Measurements from ENCODE around the gene GHR.

Gene GHR

DNA sequence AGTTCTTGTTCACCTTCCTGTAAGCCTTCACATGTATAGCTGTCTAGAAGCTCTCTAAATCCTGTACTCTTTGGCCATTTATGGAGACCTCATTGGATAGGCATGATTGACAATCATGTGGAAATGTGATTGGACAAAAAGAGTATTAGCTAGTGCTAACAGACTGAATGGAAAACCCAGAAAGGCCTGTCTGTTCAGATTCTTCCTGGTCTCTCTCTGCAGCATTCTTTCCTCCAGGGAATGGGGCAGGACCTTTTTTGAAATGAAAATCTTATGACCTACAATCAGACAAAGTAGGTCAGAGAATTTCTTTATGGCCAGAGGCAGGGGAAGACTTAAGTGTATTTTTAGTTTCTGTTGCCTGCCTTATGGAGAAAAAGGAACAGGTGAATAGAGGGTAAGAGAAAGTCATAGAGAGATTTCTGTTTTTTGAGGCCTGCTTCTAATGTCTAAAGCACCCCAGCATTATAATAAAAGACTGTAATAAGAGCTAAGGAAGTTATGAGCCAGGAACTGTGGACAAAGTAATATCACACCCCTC lies 181.0 kb downstream of the GHR start:
- no peak for DNase-seq (ENCODE audit: low spot score)

DNA sequence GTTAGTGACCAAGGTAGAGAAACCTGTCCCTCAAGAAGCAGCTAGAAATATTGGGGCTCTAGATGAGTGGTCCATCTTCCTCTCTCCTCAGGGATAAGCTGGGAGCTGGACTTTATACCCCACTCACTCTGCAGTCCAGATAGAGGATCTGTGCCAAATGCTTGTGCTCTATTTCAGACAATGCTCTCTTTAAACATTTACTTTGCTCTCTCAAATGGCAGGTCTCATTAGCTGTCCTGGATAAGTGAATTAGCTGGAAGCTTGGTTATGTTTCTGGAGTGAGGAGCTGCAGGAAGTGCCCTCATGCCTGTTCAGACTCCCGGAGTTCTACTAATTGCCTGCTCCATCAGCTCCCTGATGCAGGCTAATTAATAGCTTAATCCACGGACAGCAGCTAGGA lies 182.3 kb downstream of the GHR start:
- DNase-seq (ENCODE audit: low spot score) = no peak

DNA sequence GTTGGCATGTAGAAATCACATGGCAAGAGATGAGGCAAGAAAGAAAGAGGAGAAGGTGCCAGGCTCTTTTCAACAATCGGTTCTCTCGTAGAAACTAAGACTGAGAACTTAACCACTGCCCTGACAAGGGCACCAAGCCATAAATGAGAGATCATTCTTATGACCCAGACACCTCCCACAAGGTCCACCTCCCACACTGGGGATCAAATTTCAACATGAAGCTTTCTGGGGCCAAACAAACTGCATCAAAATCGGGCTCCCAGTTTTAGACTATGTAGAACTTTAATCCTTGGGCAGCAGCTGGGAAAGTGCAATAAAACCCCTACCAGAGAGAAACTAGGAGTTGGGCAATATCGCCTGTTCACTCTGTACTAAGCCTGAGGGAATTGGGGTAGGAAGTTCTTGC lies 183.2 kb downstream of the GHR start:
- DNase-seq (ENCODE audit: low spot score) = no peak

DNA sequence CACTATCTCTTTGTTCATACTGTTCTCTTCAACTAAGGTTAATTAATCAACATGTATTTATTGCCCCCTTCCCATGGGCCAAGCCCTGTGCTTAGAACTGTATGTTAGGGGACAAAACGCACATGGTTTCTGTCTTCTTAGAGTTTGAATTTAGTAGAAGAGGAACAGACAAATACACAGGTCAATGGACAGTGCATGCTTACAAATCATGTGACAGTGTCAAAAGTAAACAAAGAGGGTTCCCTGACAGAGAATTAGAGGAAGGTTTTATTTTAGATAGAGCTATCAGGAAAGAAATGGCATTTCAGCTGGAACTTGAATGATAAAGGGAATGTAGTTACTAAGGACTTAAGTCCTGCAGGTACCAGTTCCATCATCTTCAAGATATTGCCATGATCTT lies 188.2 kb downstream of the GHR start:
- DNase-seq (ENCODE audit: low spot score) = no peak

DNA sequence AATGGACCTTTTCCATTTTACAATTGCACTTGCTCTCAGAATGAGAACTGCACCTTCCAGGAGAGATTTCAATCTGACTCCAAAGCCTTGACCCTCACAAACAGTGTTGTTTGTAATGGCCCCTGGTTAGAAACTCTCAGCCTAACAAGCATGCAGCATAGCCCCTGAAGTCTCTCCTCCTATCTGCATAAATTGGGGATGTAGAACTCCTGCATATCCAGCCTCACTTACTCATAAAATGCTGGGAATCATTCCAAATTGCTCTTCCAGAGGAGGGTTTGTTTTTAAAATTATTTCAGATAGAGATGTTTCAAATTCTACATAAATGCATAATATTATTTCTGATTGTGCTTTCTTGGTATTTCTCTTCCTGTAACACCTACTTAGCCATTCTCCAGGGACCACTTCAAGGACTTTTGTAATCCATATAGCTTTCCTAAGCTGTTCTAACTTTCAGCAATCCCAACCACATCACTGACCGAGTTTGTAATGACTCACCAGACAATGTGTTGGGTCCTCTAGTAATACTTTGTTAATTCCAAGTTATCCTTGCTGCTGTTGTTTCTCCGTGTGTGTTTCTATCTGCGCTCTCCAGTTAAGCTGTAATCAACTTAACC lies 189.6 kb downstream of the GHR start:
- DNase-seq (ENCODE audit: low spot score) = no peak

DNA sequence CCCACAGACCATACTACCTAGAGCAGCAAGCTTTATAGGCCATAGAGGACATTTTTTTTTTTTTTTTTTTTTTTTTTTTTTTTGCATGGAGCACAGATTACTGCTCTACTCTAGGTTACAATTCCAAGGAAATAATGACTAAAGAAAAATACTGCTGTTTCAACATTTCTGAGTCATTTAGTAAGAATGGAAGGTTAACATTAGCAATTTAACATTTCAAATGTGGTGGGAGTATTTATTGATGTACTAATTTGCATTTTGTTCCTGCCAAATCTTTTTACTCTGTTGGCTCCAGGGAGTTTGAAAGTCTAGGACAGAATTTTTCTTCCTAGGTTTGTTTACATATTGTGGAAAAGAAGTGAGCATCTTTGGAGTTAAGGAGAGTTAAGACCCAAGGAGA lies 191.3 kb downstream of the GHR start:
- DNase-seq (ENCODE audit: low spot score) = no peak

DNA sequence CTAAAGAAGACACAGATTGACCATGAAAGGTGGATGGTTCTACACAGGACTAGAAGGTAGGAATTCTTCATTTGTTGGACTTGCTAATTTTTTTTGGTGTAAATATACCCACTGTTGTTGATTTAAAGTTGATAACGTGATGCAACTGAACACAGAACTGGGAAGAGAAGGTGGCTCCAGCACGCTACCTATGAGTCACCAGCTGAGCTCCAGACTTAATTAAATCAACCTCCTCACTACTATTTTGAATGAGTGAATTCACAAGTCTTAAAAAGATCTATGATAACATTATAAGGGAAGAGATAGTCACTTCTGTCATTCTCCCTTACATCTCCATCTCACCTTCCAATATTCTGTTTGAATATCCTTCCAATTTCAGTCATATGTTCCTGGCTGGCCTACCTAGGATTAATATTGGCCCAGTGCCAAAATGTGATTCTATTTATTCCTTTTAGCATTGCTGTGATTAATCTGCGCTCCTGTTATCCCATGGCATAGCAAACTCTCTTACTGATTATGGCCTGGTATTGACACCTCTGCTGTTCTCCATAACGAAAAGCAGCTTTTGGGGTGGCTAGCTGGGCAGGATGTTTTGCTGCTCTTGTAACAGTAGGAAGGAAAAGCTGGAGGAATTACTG lies 197.5 kb downstream of the GHR start:
- DNase-seq (ENCODE audit: low spot score) = no peak

DNA sequence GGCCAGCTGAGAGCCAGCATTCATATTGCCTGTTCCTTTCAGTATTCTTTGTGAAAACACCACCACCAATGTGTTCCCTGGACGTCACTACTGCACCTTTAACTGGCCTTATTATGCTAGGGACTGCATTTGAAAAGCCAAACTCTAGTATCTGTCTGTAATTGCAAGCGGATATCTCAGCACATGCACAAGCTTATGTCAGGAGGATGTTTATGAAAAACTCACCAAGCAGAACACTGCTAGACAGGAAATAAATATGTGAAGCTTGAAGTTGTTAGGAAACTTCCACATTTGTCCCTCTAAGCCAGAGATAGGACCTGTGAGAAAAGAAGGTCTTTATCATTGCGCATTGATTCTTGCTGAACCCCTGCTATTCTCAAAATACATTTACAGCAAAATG lies 198.0 kb downstream of the GHR start:
- DNase-seq (ENCODE audit: low spot score) = no peak

DNA sequence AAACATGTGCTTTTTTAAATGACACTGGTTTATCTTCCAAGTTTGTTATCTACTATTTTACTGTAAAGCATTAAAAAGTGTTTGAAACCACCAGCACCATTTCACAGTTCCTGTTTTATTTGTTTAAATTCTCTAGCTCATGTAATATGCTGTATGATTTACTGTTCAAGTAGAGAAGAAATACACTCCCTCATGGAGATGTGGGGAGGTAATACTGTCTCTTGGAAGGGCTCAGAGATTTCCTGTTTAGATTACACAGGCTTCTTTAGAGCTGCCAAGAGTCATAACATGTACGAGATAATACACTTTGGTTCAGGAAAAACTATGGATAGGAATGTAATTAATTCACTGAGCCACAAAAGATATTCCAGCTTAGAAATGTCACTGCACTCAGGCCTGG lies 198.4 kb downstream of the GHR start:
- no peak for DNase-seq (ENCODE audit: low spot score)

DNA sequence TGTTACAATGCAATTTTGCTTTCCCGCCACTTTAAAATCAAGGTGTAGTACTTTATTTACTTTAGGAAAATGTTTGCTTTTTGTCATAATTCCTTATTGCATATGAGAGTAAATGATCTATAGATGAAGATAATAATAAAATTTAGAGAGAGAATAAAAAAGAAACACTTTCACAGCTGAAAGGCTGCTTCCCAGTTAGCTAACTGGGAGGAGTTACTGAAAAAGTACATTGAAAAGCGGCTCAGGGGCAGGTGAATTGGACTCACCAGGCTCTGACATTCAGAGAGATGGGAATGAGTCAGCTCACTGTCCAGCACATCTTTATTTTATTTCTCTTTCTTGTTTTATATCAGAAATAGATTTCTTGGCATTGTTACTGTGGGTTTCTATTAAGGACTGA lies 201.7 kb downstream of the GHR start:
- DNase-seq (ENCODE audit: low spot score) = no peak

DNA sequence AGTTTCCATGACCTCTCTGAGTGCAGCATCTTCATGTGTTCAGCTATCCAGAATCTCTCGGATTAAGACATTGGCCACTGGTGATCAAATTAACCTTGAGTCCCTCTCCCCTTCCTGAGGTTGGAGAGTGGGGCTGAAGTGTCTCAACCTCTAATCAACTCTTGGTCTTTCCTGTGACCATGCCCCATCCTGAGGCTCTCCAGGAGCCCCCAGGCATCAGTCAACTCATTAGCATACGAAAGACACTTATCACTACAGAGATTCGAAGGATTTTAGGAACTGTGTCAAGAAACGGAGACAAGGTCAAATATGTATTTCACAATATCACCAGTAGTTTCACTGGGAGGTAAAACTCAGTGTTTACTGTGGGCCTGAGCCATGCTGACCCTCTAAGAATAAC lies 203.2 kb downstream of the GHR start:
- no peak for DNase-seq (ENCODE audit: low spot score)

DNA sequence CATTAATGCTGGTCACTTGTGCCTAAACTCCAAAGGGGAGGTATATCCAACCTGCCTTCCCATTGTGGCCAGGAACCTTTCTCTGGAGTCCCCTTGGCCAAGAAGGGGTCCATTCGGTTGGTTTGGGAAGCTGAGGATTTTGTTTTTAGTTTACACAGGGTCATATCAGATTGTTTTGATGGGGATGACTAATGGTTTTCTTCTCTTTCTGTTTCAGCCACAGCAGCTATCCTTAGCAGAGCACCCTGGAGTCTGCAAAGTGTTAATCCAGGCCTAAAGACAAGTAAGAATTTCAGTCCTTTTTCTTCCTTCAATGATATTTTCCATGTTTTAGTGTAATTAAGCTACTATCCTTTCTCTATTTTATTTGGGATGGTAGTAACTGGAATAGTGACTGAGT lies 205.6 kb downstream of the GHR start:
- no peak for DNase-seq (ENCODE audit: low spot score)

DNA sequence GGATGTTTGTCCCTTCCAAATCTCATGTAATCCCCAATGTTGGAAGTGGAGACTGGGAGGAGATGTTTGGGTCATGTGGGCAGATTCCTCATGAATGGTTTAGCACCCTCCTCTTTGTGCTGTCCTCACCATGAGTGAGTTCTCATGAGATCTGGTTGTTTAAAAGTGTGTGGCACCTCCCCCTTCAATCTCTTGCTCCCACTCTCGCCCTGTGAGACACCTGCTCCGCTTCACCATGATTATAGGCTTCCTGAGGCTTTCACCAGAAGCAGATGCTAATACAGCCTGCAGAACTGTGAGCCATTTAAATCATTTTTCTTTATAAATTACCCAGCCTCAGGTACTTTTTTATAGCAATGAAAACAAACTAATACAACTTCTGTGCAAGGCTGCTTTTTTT lies 206.0 kb downstream of the GHR start:
- DNase-seq (ENCODE audit: low spot score) = no peak

DNA sequence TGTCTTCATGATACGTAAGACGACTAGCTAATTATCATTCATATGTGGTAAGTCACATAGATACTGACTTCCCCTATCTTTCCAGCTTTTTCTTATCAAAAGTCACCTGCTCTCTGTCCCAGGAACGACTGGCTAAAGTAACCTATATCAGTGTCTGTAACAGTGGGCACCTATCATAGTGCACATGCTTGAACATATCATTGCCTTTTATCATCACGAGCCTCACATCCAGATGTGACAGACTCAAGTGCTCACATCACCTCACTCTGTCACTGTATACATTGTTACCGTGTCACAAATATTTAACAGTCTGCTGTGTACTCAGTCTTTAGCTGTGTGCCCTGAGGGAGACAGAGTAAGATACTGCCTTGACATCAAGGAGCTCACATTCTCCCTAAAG lies 208.0 kb downstream of the GHR start:
- no peak for DNase-seq (ENCODE audit: low spot score)

DNA sequence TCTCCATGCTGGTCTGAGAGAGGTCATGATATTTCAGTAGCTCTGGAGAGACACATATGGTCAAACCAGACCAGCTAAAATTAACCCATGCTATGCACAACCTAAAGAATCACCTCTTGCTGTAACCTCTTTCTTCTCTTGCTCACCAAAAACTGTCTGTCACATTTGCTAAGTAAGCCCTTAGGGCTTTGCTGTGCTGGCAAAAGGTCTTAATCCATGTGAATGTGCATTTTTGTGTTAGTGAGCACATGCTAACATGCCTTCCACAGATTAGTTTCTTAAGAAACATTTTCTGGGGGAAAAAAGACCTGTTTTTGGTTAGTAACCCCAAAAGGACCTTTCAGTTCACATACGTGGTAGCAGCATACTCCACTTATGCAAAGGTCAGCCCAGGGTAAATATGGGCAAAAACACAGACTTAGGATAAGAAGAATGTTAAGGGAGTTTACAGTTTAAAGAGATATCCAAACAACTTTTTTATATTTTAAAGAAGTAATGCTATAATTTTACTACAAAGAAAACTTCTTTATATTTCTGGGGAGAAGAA lies 209.2 kb downstream of the GHR start:
- DNase-seq (ENCODE audit: low spot score) = no peak

DNA sequence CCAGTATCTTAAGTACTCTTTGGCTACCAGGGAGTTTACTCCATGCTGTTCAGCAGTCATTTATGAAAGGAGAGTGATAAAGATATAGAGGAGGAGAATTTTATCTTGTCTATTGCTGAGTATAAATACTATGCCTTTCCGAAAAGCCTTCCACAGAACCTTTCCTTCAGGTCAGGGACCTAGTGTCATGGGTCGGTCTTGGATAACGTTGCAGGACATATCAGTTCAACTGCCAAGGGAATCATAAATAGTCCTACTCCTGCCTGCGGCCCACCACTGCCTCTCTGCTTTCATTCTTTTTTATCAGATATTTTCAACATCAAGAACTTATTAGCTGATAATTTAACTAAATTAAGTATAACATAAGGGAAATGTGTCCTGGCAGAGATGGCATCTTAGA lies 211.3 kb downstream of the GHR start:
- DNase-seq (ENCODE audit: low spot score) = no peak

DNA sequence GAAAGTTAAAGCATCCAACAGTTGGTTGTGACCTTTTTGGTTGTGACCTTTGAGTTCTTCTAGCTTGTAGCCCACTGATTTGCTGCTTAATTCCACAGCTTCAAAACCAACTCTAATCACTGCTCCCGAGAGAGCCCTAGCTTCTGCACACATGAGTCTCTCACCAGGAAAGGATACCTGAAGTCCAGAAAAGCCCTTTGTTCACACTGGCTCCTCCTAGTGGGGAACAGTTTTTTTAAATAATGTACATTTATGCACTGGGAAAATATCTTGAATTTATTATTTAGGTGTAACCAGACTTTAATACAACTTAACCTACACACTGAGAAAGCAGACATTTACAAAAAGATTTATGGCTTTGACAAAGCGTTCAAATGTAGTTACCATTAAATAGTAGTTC lies 213.2 kb downstream of the GHR start:
- no peak for DNase-seq (ENCODE audit: low spot score)

DNA sequence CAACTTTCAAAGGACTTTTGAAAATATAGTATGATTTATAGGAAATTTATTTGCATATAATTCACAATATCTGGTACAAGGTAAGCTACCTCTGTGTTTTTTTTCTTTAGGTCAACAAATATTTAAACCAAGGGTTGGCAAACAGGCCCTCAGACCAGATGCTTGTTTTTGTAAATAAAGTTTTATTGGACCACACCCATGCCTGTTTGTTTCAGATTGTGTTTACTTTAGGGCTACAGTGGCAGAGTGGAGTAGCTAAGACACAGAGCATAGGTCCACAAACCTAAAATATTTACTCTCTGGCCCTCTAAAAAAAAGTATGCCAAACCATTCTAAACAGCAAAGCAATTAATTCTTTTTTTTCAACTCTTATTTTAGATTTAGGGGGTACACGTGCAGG lies 213.7 kb downstream of the GHR start:
- no peak for DNase-seq (ENCODE audit: low spot score)

DNA sequence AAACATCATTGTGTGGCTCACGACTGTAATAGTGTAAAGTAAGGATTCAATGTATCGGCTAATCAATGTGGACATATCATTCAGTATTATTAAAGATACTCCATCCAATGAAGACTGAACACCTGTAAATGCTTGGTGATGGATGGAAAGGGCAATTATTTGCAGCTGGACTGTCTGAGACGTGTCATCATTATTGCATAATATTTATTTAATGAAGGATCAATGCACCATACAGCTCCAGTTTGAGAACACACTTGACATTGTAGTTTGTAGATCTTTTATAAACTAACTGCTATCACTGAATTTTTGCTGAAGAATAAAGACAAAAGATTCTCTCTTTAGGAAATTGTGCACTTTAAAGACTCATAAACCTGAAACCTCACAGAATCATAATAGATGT lies 215.7 kb downstream of the GHR start:
- no peak for DNase-seq (ENCODE audit: low spot score)

DNA sequence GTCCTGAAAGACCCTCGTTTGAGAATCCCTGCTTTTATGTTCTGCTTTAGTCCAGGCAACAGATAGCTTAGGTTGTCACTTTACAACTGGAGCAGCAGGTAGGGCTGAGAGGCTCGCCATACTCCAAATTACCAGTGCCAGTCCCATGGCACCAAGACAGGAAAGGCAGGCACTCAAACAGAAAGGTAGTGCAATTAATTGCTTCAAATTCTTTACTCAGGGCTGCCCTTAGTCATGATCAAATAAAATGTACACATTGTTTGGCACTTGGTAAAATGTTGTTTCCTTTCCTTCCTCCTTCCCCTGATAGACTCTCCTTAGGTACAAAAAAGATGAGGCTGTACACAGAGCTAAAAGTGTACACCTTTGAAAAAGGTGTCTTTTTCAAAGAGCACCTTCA lies 217.6 kb downstream of the GHR start:
- DNase-seq (ENCODE audit: low spot score) = no peak

DNA sequence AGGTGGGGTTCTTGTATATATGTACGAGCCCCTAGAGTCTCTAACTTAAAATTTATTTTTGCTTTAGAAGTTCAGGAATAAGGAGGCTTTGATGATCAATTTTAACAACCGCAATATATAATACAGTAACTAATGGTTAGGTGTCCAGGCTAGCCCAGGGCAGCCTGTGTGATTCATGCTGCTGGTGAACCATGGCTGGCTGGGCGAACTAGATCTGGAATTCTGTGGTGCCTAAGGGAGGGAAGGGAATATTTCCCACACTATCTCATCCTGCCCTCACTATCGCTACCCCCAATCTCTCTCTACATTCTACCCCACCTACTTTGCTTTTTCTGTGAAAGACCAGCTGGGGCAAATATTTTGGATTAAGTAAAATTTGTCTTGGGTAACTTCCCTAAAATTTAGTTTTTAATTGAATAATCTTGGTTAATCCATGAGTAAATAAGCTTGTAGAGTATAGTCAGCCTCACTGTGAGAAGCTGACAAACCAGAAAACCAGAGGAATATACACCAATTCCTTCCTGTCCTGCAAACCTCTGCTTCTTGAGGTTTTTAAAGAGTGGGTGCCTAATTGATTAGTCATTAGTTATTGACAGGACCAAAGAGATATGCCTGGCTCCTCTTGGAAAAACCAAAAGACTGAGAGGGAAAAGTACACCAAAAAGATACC lies 218.2 kb downstream of the GHR start:
- no peak for DNase-seq (ENCODE audit: low spot score)

DNA sequence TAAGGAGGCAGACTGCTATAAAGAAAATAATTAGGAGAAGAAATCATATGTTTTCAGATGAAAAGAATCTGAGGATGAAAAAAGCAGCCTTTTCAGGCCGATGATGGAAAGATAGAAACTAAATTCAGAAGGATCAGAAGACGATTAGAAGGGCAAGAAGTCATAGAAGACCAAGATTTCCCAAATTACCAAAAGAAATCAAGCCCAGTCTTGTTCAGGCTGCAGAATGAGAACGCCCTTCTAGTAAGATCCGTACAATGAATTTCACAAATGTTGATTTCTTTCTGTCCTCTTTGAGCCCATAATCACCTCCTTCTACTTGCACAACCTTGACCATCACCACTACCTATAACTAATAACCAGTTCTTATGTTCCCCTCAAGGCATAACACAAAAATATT lies 218.8 kb downstream of the GHR start:
- DNase-seq (ENCODE audit: low spot score) = no peak

DNA sequence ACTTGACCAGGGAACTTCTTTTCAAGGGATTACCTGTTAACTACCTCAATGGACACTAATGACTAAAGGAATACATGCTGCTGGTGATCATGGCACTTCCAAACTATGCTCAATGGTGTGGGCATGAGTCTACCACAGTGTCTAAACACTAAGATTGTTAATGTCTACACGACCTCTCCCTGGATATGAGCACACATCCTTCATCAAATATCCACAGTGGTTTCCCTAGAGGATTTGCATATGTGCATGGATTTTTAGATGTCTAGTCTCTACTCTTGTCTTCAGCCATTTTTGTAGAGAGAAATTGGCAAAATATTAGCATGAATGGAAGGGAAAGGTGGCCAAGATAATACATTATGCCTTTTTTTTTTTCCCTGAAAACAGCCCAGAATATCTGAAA lies 220.1 kb downstream of the GHR start:
- no peak for DNase-seq (ENCODE audit: low spot score)
